ENCODE measurements around the gene CLDN22. TPM values are rescaled to one million over a fixed set of nuclear protein-coding genes. Genes with fewer than 3 reads are reported as not detected.

CLDN22 gene
- polyA plus RNA-seq, 2 of the 4 experiments (the other 2 are of a cell fraction): not detected

DNA sequence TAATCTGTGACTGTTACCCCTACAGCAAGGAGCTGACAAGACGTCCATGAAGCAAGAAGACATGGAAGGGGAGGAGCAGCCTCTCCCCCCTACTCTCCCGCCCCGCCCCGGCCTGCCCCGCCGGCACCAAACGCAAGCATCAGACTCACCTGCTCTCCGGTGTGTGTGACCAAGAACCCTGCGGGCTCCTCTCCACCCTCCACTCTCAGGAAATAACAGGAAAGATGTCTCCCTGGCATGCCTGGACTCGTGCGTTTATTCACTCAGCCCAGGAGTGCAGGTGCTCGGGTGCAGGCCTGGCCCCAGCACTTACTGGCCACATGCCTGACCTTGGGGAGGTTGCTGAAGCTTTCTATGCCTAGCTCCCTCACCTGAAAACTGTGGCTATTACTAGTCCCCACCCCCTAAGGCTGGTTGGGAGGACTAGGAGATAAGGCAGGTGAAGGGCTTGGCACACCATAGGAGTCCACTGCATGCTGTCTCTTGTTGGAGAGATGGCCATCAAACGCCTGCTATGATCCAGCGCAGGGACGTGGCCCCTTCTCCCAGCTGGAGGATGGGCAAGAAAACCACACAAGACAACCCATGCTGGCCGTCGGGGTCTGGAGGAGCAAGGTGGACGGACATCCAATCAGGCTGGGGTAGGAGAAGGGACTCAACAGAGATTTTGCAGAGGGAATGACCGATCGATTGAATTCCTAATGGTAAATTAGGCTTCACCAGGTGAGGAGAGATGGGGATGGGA lies 37.0 kb upstream of the CLDN22 start (continued):
- TF ChIP-seq RAD21 (conservative IDR thresholded peaks at IDR 0.05 in 1 of 2, IDR thresholded peaks at IDR 0.05 in 1 of 2) (no peak), KDM1A (IDR thresholded peaks at IDR 0.05; ENCODE audit: low read depth) (no peak)
- TF ChIP-seq, protein P1, sequence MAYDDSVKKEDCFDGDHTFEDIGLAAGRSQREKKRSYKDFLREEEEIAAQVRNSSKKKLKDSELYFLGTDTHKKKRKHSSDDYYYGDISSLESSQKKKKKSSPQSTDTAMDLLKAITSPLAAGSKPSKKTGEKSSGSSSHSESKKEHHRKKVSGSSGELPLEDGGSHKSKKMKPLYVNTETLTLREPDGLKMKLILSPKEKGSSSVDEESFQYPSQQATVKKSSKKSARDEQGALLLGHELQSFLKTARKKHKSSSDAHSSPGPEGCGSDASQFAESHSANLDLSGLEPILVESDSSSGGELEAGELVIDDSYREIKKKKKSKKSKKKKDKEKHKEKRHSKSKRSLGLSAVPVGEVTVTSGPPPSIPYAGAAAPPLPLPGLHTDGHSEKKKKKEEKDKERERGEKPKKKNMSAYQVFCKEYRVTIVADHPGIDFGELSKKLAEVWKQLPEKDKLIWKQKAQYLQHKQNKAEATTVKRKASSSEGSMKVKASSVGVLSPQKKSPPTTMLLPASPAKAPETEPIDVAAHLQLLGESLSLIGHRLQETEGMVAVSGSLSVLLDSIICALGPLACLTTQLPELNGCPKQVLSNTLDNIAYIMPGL (CRISPR knock-in tag; IDR thresholded peaks at IDR 0.05; ENCODE audit: borderline replicate concordance): no peak

- H3K4me2 ChIP-seq: no peak overlapping the region
- no peaks in the 10 kb centered on the region for H3K9me3 ChIP-seq
- POLR2A ChIA-PET: no interaction called here
Observed at GRCh38 chr4:183356173-183356830, 36.2 kb upstream of the CLDN22 start.

GRCh38 chr4:183355405-183355804 lies 35.3 kb upstream of the CLDN22 start:
- no peak for DNase-seq (ENCODE audit: low read depth in 1 of 2, low spot score in 1 of 2)
- ATAC-seq: no peak
- H3K27ac ChIP-seq: no peak overlapping the region
- no peak overlapping the region for H3K4me3 ChIP-seq
- H3K4me1 ChIP-seq: no peaks in the 10 kb centered on the region
- FAIRE-seq: no peak
- H3K4me2 ChIP-seq: no peak overlapping the region
- CTCF ChIA-PET: no interaction called here
- 67% methylated on average over 4 of the region's 4 CpGs for WGBS (ENCODE audit: missing lambda C conversion rate)
- H3K9me3 ChIP-seq: no peaks in the 10 kb centered on the region
- POLR2A ChIA-PET: no interaction called here
- TF ChIP-seq HOXB13 (CRISPR knock-in tag; IDR thresholded peaks at IDR 0.05; ENCODE audit: low read depth) (no peak), EHMT2 (IDR thresholded peaks at IDR 0.05; ENCODE audit: low read depth) (no peak), ZFP36 (IDR thresholded peaks at IDR 0.05; ENCODE audit: borderline replicate concordance, partially characterized antibody) (no peak), HEYL (CRISPR knock-in tag; IDR thresholded peaks at IDR 0.05) (no peak), SMC3 (IDR thresholded peaks at IDR 0.05) (no peak), CBX8 (IDR thresholded peaks at IDR 0.05) (no peak), RARB (CRISPR knock-in tag; IDR thresholded peaks at IDR 0.05) (no peak), CHD2 (IDR thresholded peaks at IDR 0.05; ENCODE audit: low read length, partially characterized antibody) (no peak)

More at GRCh38 chr4:183356173-183356830, 36.2 kb upstream of the CLDN22 start:
- ATAC-seq (no peak), FAIRE-seq (no peak), DNase-seq (ENCODE audit: low read depth in 1 of 2, low spot score in 1 of 2) (no peak)
- no peak for TF ChIP-seq EP300 (IDR thresholded peaks at IDR 0.05)
- TF ChIP-seq BHLHE40 (IDR thresholded peaks at IDR 0.05; ENCODE audit: low read depth, low read length): no peak
- TF ChIP-seq RFX5 (IDR thresholded peaks at IDR 0.05): no peak
- TF ChIP-seq SREBF2 (IDR thresholded peaks at IDR 0.05): no peak
- TF ChIP-seq, protein P2, sequence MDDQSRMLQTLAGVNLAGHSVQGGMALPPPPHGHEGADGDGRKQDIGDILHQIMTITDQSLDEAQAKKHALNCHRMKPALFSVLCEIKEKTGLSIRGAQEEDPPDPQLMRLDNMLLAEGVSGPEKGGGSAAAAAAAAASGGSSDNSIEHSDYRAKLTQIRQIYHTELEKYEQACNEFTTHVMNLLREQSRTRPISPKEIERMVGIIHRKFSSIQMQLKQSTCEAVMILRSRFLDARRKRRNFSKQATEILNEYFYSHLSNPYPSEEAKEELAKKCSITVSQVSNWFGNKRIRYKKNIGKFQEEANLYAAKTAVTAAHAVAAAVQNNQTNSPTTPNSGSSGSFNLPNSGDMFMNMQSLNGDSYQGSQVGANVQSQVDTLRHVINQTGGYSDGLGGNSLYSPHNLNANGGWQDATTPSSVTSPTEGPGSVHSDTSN (IDR thresholded peaks at IDR 0.05): no peak
- TF ChIP-seq CBX2 (IDR thresholded peaks at IDR 0.05; ENCODE audit: borderline replicate concordance, low read depth): no peak
- TF ChIP-seq MAZ (IDR thresholded peaks at IDR 0.05; ENCODE audit: borderline replicate concordance, low read depth, low read length): no peak
- no peak for TF ChIP-seq CHD2 (IDR thresholded peaks at IDR 0.05; ENCODE audit: low read length, partially characterized antibody)
- no peak for TF ChIP-seq ATOH8 (CRISPR knock-in tag; IDR thresholded peaks at IDR 0.05; ENCODE audit: low read depth)
- TF ChIP-seq EHMT2 (IDR thresholded peaks at IDR 0.05; ENCODE audit: low read depth): no peak
- no peak for TF ChIP-seq TP53 (CRISPR knock-in tag; IDR thresholded peaks at IDR 0.05)
- no peak for TF ChIP-seq EHF (CRISPR knock-in tag; IDR thresholded peaks at IDR 0.05)
- TF ChIP-seq GATA3 (IDR thresholded peaks at IDR 0.05; ENCODE audit: borderline replicate concordance): no peak
- TF ChIP-seq CEBPB (IDR thresholded peaks at IDR 0.05): no peak
- CTCF ChIA-PET: no interaction called here
- H3K4me1 ChIP-seq: no peaks in the 10 kb centered on the region
- 88% methylated on average over 18 of the region's 20 CpGs for WGBS (ENCODE audit: missing lambda C conversion rate)
- H3K27ac ChIP-seq: no peak overlapping the region
- no peak overlapping the region for H3K4me3 ChIP-seq
